GM23338 (cell line): Measurements from ENCODE around the gene LSM14B. TPM values are rescaled to one million over a fixed set of nuclear protein-coding genes. Genes with fewer than 3 reads are reported as not detected.

ENCODE experiments used
- ATAC-seq: fragments of 200-7000 bp; cut with Tn5 transposase; 3 replicates; pipeline ENCODE4 v1.9.1; 2020
- DNase-seq: peaks from one replicate; pipeline ENCODE4 v3.0.0-alpha.2; 2015; ENCODE audit warnings: low spot score
- H2AFZ ChIP-seq: fragments of 200-600 bp; sonication (generic); 2 replicates; pipeline ENCODE4 v1.8.0; 2016; ENCODE audit warnings: antibody characterized with exemption, mild to moderate bottlenecking, moderate library complexity
- H3F3A ChIP-seq: fragments of 200-600 bp; sonication (generic); replicated peaks from 2 replicates; pipeline ENCODE4 v1.8.0; 2017; ENCODE audit warnings: antibody characterized with exemption, mixed run types, low read depth
- H3K27ac ChIP-seq: fragments of 200-600 bp; sonication (generic); 2 replicates; pipeline ENCODE4 v1.6.1; 2016; ENCODE audit warnings: low read depth
- H3K27me3 ChIP-seq: fragments of 200-600 bp; sonication (generic); 2 replicates; pipeline ENCODE4 v1.8.0; 2016; ENCODE audit warnings: mild to moderate bottlenecking, mixed run types, moderate library complexity; ENCODE audit not compliant: insufficient read depth
- H3K36me3 ChIP-seq: fragments of 200-600 bp; sonication (generic); 2 replicates; pipeline ENCODE4 v1.8.0; 2016; ENCODE audit warnings: mild to moderate bottlenecking; ENCODE audit not compliant: insufficient read depth
- H3K4me1 ChIP-seq: fragments of 200-600 bp; sonication (generic); 2 replicates; pipeline ENCODE4 v1.8.0; 2016; ENCODE audit warnings: mild to moderate bottlenecking, moderate library complexity; ENCODE audit not compliant: insufficient read depth
- H3K4me2 ChIP-seq: fragments of 200-600 bp; sonication (generic); 2 replicates; pipeline ENCODE4 v1.7.1; 2017; ENCODE audit warnings: mixed run types
- H3K4me3 ChIP-seq: fragments of 200-600 bp; sonication (generic); 2 replicates; pipeline ENCODE4 v1.6.1; 2016; ENCODE audit warnings: mixed run types
- H3K79me2 ChIP-seq: fragments of 200-600 bp; sonication (generic); replicated peaks from 2 replicates; pipeline ENCODE4 v1.8.0; 2017; ENCODE audit warnings: mild to moderate bottlenecking; ENCODE audit not compliant: insufficient read depth
- H3K9me2 ChIP-seq: fragments of 200-600 bp; sonication (generic); 2 replicates; pipeline ENCODE4 v1.8.0; 2017; ENCODE audit not compliant: insufficient read depth
- H4K20me1 ChIP-seq: fragments of 200-600 bp; sonication (generic); replicated peaks from 2 replicates; pipeline ENCODE4 v1.8.0; 2017; ENCODE audit warnings: mild to moderate bottlenecking; ENCODE audit not compliant: insufficient read depth
- H3K27ac Mint-ChIP-seq: 2 replicates; pipeline ENCODE4 v1.8.0; 2020; ENCODE audit warnings: inconsistent platforms, mild to moderate bottlenecking, moderate library complexity, mixed read lengths
- H3K27me3 Mint-ChIP-seq: 3 replicates; pipeline ENCODE4 v1.8.0; 2022; ENCODE audit warnings: low read depth, mild to moderate bottlenecking, moderate library complexity, mixed read lengths, inconsistent platforms; ENCODE audit not compliant: insufficient read depth, poor library complexity
- H3K36me3 Mint-ChIP-seq: 3 replicates; pipeline ENCODE4 v1.8.0; 2021; ENCODE audit warnings: low read depth, mild to moderate bottlenecking, inconsistent platforms, moderate library complexity, mixed read lengths
- H3K4me1 Mint-ChIP-seq: 3 replicates; pipeline ENCODE4 v1.8.0; 2020; ENCODE audit warnings: mild to moderate bottlenecking, inconsistent platforms, mixed read lengths
- H3K4me3 Mint-ChIP-seq: 3 replicates; pipeline ENCODE4 v1.8.0; 2021; ENCODE audit warnings: moderate library complexity, mild to moderate bottlenecking, inconsistent platforms, mixed read lengths
- H3K9me3 Mint-ChIP-seq: 3 replicates; pipeline ENCODE4 v1.8.0; 2020; ENCODE audit warnings: moderate library complexity, mild to moderate bottlenecking, inconsistent platforms, mixed read lengths
- EZH2 ChIP-seq: fragments of 200-600 bp; sonication (generic); IDR thresholded peaks from one replicate; pipeline ENCODE4 v1.8.0; 2017; ENCODE audit warnings: antibody characterized with exemption, mild to moderate bottlenecking, low read depth; ENCODE audit not compliant: unreplicated experiment
- JUNB ChIP-seq: IDR thresholded peaks from one replicate; pipeline ENCODE4 v1.6.1; 2016; ENCODE audit warnings: antibody characterized with exemption; ENCODE audit not compliant: unreplicated experiment
- NANOG ChIP-seq: IDR thresholded peaks from 2 replicates; pipeline ENCODE4 v1.6.1; 2016; ENCODE audit warnings: antibody characterized with exemption, borderline replicate concordance
- POLR2AphosphoS5 ChIP-seq: IDR thresholded peaks from 2 replicates; pipeline ENCODE4 v1.6.1; 2016; ENCODE audit warnings: antibody characterized with exemption, low read depth
- STAT1 ChIP-seq: IDR thresholded peaks from one replicate; pipeline ENCODE4 v1.6.1; 2016; ENCODE audit warnings: antibody characterized with exemption; ENCODE audit not compliant: unreplicated experiment
- polyA plus RNA-seq: library from polyadenylated mRNA; unstranded; fragments of >200 nt; fragmentation: Nextera tagmentation; extraction: Ambion mirVana; gene quantifications from 2 replicates; pipeline ENCODE4 v1.2.1, GENCODE V29; 2016
- total RNA-seq: library from RNA; depleted of rRNA; stranded (reverse); fragments of >200 nt; shearing (Covaris generic); gene quantifications from 2 replicates; pipeline ENCODE4 v1.2.3, GENCODE V29; 2014
- TF ChIP-seq, protein P1 (sequence below), 2 experiments: fragments of 200-600 bp in 1 of 2; sonication (generic) in 1 of 2; conservative IDR thresholded peaks; 2 replicates each; pipeline versions ENCODE4 v1.5.1 to v1.6.1; 2016 to 2017; ENCODE audit warnings: antibody characterized with exemption in 2 of 2, low read depth in 2 of 2, mild to moderate bottlenecking in 2 of 2, moderate library complexity in 1 of 2
- TF ChIP-seq, protein P2 (sequence below): IDR thresholded peaks from one replicate; pipeline ENCODE4 v1.6.1; 2018; ENCODE audit warnings: antibody characterized with exemption; ENCODE audit not compliant: unreplicated experiment
- TF ChIP-seq, protein P3 (sequence below): IDR thresholded peaks from 2 replicates; pipeline ENCODE4 v1.6.1; 2016; ENCODE audit warnings: antibody characterized with exemption
- TF ChIP-seq, protein P4 (sequence below): fragments of 250-450 bp; sonication (Bioruptor Pico); IDR thresholded peaks from 2 replicates; pipeline ENCODE4 v1.5.0; 2020; ENCODE audit warnings: mild to moderate bottlenecking, moderate library complexity

LSM14B gene
- total and polyA plus RNA-seq, 2 experiments from 2014 or later, result 9.6 to 55.7 TPM

DNA sequence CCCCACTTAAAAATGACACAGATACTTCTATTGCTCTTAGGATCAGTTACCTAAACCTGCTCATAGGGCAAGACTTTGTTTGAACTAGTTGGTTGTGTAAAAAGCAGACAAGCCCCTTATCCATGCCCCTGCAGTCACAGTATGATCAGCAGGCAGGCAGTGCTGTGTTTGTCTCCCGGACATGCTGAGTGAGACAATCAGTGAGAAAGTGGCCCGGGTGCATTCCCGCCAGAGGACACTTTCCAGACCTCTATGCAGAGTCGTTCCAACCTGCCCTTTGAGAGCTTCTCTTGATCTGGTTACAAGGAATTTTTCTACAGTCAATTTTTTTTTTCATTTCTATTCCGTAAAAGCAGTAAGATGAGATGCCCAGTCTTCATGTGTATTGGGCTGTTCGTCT is 6.2 kb downstream of the LSM14B start:
- H3K27me3 Mint-ChIP-seq, result peaks cover 12% of the 10 kb centered on the region
- no peak overlapping the region for H3K4me3 ChIP-seq
- no peak overlapping the region for H3K27ac Mint-ChIP-seq
- no peak for DNase-seq
- no peak overlapping the region for H2AFZ ChIP-seq
- H3F3A ChIP-seq, result peaks cover 5% of the 10 kb centered on the region
- H3K4me3 Mint-ChIP-seq, result no peak overlapping the region
- H3K9me2 ChIP-seq, result no peaks in the 10 kb centered on the region
- H3K27me3 ChIP-seq, result no peaks in the 10 kb centered on the region
- TF ChIP-seq EZH2, result no peak
- no peak for TF ChIP-seq POLR2AphosphoS5
- TF ChIP-seq, protein P1, sequence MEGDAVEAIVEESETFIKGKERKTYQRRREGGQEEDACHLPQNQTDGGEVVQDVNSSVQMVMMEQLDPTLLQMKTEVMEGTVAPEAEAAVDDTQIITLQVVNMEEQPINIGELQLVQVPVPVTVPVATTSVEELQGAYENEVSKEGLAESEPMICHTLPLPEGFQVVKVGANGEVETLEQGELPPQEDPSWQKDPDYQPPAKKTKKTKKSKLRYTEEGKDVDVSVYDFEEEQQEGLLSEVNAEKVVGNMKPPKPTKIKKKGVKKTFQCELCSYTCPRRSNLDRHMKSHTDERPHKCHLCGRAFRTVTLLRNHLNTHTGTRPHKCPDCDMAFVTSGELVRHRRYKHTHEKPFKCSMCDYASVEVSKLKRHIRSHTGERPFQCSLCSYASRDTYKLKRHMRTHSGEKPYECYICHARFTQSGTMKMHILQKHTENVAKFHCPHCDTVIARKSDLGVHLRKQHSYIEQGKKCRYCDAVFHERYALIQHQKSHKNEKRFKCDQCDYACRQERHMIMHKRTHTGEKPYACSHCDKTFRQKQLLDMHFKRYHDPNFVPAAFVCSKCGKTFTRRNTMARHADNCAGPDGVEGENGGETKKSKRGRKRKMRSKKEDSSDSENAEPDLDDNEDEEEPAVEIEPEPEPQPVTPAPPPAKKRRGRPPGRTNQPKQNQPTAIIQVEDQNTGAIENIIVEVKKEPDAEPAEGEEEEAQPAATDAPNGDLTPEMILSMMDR (conservative IDR thresholded peaks at IDR 0.05; ENCODE audit: low read depth in 2 of 2), result no peak
- TF ChIP-seq STAT1, result no peak
- TF ChIP-seq NANOG, result no peak
- TF ChIP-seq, protein P2, sequence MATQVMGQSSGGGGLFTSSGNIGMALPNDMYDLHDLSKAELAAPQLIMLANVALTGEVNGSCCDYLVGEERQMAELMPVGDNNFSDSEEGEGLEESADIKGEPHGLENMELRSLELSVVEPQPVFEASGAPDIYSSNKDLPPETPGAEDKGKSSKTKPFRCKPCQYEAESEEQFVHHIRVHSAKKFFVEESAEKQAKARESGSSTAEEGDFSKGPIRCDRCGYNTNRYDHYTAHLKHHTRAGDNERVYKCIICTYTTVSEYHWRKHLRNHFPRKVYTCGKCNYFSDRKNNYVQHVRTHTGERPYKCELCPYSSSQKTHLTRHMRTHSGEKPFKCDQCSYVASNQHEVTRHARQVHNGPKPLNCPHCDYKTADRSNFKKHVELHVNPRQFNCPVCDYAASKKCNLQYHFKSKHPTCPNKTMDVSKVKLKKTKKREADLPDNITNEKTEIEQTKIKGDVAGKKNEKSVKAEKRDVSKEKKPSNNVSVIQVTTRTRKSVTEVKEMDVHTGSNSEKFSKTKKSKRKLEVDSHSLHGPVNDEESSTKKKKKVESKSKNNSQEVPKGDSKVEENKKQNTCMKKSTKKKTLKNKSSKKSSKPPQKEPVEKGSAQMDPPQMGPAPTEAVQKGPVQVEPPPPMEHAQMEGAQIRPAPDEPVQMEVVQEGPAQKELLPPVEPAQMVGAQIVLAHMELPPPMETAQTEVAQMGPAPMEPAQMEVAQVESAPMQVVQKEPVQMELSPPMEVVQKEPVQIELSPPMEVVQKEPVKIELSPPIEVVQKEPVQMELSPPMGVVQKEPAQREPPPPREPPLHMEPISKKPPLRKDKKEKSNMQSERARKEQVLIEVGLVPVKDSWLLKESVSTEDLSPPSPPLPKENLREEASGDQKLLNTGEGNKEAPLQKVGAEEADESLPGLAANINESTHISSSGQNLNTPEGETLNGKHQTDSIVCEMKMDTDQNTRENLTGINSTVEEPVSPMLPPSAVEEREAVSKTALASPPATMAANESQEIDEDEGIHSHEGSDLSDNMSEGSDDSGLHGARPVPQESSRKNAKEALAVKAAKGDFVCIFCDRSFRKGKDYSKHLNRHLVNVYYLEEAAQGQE, result no peak
- no peak for TF ChIP-seq JUNB
- TF ChIP-seq, protein P3, sequence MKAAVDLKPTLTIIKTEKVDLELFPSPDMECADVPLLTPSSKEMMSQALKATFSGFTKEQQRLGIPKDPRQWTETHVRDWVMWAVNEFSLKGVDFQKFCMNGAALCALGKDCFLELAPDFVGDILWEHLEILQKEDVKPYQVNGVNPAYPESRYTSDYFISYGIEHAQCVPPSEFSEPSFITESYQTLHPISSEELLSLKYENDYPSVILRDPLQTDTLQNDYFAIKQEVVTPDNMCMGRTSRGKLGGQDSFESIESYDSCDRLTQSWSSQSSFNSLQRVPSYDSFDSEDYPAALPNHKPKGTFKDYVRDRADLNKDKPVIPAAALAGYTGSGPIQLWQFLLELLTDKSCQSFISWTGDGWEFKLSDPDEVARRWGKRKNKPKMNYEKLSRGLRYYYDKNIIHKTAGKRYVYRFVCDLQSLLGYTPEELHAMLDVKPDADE, result no peak
- TF ChIP-seq, protein P4, sequence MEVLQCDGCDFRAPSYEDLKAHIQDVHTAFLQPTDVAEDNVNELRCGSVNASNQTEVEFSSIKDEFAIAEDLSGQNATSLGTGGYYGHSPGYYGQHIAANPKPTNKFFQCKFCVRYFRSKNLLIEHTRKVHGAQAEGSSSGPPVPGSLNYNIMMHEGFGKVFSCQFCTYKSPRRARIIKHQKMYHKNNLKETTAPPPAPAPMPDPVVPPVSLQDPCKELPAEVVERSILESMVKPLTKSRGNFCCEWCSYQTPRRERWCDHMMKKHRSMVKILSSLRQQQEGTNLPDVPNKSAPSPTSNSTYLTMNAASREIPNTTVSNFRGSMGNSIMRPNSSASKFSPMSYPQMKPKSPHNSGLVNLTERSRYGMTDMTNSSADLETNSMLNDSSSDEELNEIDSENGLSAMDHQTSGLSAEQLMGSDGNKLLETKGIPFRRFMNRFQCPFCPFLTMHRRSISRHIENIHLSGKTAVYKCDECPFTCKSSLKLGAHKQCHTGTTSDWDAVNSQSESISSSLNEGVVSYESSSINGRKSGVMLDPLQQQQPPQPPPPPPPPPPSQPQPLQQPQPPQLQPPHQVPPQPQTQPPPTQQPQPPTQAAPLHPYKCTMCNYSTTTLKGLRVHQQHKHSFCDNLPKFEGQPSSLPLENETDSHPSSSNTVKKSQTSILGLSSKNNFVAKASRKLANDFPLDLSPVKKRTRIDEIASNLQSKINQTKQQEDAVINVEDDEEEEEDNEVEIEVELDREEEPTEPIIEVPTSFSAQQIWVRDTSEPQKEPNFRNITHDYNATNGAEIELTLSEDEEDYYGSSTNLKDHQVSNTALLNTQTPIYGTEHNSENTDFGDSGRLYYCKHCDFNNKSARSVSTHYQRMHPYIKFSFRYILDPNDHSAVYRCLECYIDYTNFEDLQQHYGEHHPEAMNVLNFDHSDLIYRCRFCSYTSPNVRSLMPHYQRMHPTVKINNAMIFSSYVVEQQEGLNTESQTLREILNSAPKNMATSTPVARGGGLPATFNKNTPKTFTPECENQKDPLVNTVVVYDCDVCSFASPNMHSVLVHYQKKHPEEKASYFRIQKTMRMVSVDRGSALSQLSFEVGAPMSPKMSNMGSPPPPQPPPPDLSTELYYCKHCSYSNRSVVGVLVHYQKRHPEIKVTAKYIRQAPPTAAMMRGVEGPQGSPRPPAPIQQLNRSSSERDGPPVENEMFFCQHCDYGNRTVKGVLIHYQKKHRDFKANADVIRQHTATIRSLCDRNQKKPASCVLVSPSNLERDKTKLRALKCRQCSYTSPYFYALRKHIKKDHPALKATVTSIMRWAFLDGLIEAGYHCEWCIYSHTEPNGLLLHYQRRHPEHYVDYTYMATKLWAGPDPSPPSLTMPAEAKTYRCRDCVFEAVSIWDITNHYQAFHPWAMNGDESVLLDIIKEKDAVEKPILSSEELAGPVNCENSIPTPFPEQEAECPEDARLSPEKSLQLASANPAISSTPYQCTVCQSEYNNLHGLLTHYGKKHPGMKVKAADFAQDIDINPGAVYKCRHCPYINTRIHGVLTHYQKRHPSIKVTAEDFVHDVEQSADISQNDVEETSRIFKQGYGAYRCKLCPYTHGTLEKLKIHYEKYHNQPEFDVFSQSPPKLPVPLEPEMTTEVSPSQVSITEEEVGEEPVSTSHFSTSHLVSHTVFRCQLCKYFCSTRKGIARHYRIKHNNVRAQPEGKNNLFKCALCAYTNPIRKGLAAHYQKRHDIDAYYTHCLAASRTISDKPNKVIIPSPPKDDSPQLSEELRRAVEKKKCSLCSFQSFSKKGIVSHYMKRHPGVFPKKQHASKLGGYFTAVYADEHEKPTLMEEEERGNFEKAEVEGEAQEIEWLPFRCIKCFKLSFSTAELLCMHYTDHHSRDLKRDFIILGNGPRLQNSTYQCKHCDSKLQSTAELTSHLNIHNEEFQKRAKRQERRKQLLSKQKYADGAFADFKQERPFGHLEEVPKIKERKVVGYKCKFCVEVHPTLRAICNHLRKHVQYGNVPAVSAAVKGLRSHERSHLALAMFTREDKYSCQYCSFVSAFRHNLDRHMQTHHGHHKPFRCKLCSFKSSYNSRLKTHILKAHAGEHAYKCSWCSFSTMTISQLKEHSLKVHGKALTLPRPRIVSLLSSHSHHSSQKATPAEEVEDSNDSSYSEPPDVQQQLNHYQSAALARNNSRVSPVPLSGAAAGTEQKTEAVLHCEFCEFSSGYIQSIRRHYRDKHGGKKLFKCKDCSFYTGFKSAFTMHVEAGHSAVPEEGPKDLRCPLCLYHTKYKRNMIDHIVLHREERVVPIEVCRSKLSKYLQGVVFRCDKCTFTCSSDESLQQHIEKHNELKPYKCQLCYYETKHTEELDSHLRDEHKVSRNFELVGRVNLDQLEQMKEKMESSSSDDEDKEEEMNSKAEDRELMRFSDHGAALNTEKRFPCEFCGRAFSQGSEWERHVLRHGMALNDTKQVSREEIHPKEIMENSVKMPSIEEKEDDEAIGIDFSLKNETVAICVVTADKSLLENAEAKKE (CRISPR knock-in tag), result no peak
- peaks cover 64% of the 10 kb centered on the region for H3K36me3 ChIP-seq
- ATAC-seq, result no peak
- peaks cover 55% of the 10 kb centered on the region for H3K79me2 ChIP-seq
- no peak overlapping the region for H3K27ac ChIP-seq
- H4K20me1 ChIP-seq, result peaks cover 42% of the 10 kb centered on the region
- peaks cover 7% of the 10 kb centered on the region; the same call in 1 of the 2 replicates for H3K4me1 ChIP-seq
- H3K9me3 Mint-ChIP-seq, result no peaks in the 10 kb centered on the region; the same call in 2 of the 3 replicates
- H3K4me2 ChIP-seq, result no peak overlapping the region
- peaks cover 11% of the 10 kb centered on the region for H3K4me1 Mint-ChIP-seq
- H3K36me3 Mint-ChIP-seq, result peaks cover 95% of the 10 kb centered on the region
